ENCODE data around the gene PALS1. TPM values are rescaled to one million over a fixed set of nuclear protein-coding genes. Genes with fewer than 3 reads are reported as not detected.

PALS1 gene
- total and polyA plus RNA-seq, 2 donors from 2014 or later = 20.6 to 33.3 TPM

DNA sequence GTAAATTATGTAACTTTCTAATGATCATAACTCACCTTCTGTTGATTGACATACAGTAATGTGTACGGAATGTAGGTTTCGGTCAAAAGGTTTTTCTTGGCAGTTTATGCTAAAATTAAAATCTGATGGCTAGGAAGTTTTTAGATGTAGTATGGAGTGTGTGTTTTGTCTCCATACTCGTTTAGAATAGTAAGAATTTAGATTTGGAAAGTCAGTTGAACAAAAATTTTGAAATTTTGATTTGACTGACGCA is 859 bp downstream of the PALS1 start:
- intact Hi-C loops (cut with DNase I) = no loop called here
- Histone ChIP-seq H3K27me3 (ENCODE audit: control insufficient read depth, insufficient read depth, low read length) (no peaks in the 10 kb centered on the region), H3K27ac (ENCODE audit: low read depth in 2 of 2, low read length in 2 of 2) (peak overlapping the region; percentile 92 to 96), H3K9ac (ENCODE audit: low read length in 3 of 3) (peak overlapping the region; percentile 20 to 96 (median 70)), H3K4me1 (ENCODE audit: control insufficient read depth in 2 of 3, insufficient read depth in 2 of 3, low read depth in 1 of 3, low read length in 3 of 3) (peaks cover 0 to 7% (median 5%) of the 10 kb centered on the region in 3 donors), H3K4me3 (ENCODE audit: low read length in 3 of 3) (peak overlapping the region; percentile 74 to 96 (median 89)), H3K9me3 (ENCODE audit: control insufficient read depth in 2 of 3, insufficient read depth in 1 of 3, low read length in 3 of 3) (no peaks in the 10 kb centered on the region), H3K36me3 (ENCODE audit: control insufficient read depth in 2 of 3, insufficient read depth in 3 of 3, low read length in 3 of 3) (no peaks in the 10 kb centered on the region)
- TF ChIP-seq, protein P1, sequence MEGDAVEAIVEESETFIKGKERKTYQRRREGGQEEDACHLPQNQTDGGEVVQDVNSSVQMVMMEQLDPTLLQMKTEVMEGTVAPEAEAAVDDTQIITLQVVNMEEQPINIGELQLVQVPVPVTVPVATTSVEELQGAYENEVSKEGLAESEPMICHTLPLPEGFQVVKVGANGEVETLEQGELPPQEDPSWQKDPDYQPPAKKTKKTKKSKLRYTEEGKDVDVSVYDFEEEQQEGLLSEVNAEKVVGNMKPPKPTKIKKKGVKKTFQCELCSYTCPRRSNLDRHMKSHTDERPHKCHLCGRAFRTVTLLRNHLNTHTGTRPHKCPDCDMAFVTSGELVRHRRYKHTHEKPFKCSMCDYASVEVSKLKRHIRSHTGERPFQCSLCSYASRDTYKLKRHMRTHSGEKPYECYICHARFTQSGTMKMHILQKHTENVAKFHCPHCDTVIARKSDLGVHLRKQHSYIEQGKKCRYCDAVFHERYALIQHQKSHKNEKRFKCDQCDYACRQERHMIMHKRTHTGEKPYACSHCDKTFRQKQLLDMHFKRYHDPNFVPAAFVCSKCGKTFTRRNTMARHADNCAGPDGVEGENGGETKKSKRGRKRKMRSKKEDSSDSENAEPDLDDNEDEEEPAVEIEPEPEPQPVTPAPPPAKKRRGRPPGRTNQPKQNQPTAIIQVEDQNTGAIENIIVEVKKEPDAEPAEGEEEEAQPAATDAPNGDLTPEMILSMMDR (IDR thresholded peaks at IDR 0.05; ENCODE audit: borderline replicate concordance, extremely low read depth, insufficient read depth) = no peak
- no peak for DNase-seq
- no peak for FAIRE-seq

DNA sequence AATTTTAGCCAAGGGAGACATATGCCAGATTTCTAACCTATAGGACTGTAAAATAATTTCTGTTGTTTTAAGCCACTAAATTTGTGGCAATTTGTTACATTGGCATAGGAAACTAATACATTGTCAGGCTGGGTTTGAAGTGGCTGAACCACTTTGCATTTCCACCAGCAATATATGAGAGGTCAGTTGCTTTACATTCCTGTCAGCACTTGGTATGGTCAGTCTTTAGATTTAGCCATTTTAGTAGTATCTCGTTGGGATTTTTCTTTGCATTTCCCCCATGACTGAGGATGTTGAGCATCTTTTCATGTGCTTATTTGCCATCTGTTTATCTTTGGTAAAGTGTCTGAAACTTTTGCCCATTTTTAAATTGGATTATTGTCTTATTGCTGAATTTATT is 3.9 kb downstream of the PALS1 start:
- TF ChIP-seq, protein P1 (IDR thresholded peaks at IDR 0.05; ENCODE audit: borderline replicate concordance, extremely low read depth, insufficient read depth) = no peak
- H3K4me3 ChIP-seq (ENCODE audit: low read length in 3 of 3) = no peak overlapping the region
- FAIRE-seq (no peak), DNase-seq (no peak)
- H3K36me3 ChIP-seq (ENCODE audit: control insufficient read depth in 2 of 3, insufficient read depth in 3 of 3, low read length in 3 of 3) = no peaks in the 10 kb centered on the region
- no peaks in the 10 kb centered on the region for H3K9me3 ChIP-seq (ENCODE audit: control insufficient read depth in 2 of 3, insufficient read depth in 1 of 3, low read length in 3 of 3)
- no peaks in the 10 kb centered on the region for H3K27me3 ChIP-seq (ENCODE audit: control insufficient read depth, insufficient read depth, low read length)
- H3K9ac ChIP-seq (ENCODE audit: low read length in 3 of 3) = no peak overlapping the region
- intact Hi-C loops (cut with DNase I) = no loop called here
- H3K27ac ChIP-seq (ENCODE audit: low read depth in 2 of 2, low read length in 2 of 2) = no peak overlapping the region
- peaks cover 0 to 7% (median 4%) of the 10 kb centered on the region in 3 donors for H3K4me1 ChIP-seq (ENCODE audit: control insufficient read depth in 2 of 3, insufficient read depth in 2 of 3, low read depth in 1 of 3, low read length in 3 of 3)

DNA sequence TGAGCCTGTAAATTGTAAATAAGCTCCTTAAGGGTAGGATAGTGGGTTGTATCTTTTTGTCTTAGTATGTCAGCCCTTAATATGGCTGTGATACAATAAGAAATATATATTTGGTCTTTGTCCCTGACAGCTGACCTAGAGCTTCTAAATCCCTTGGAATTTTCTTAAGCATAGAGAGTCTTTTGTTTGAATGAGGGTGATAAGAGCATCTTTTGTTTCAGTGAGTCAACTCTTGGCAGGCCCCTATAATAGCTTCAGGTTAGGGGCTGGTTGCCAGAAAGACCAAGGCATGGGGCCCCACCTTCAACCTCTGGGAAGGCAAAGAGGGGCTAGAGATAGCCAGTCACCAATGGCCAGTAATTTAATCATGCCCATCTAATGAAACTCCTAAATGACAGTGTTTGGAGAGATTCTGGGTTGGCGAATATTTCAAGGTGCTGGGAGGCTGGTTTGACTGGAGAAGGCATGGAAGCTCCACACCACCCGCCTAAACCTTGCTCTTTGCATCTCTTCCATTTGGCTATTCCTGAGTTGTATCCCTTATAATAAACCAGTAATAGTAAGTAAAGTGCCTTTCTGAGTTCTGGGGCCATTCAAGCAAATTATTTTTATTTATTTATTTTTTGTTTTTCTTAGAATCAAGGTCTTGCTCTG is 10.5 kb downstream of the PALS1 start:
- Histone ChIP-seq H3K4me1 (ENCODE audit: control insufficient read depth in 2 of 3, insufficient read depth in 2 of 3, low read depth in 1 of 3, low read length in 3 of 3) (peaks cover 0 to 8% (median 0%) of the 10 kb centered on the region in 3 donors), H3K27ac (ENCODE audit: low read depth in 2 of 2, low read length in 2 of 2) (no peak overlapping the region), H3K9ac (ENCODE audit: low read length in 3 of 3) (no peak overlapping the region), H3K9me3 (ENCODE audit: control insufficient read depth in 2 of 3, insufficient read depth in 1 of 3, low read length in 3 of 3) (no peaks in the 10 kb centered on the region), H3K4me3 (ENCODE audit: low read length in 3 of 3) (no peak overlapping the region), H3K27me3 (ENCODE audit: control insufficient read depth, insufficient read depth, low read length) (no peaks in the 10 kb centered on the region), H3K36me3 (ENCODE audit: control insufficient read depth in 2 of 3, insufficient read depth in 3 of 3, low read length in 3 of 3) (no peaks in the 10 kb centered on the region)
- TF ChIP-seq, protein P1 (IDR thresholded peaks at IDR 0.05; ENCODE audit: borderline replicate concordance, extremely low read depth, insufficient read depth) = no peak
- no peak for FAIRE-seq
- DNase-seq = no peak
- intact Hi-C loops (cut with DNase I) = no loop called here

All from kidney (tissue), 14 donors.